CD4-positive, alpha-beta T cell treated with Interleukin-4 for 1 hour (primary cell): ENCODE measurements around the gene RIPOR2.
"Not testable (repeated sequence)": the region's sequence is repeated elsewhere in the genome, so short reads cannot be mapped to it uniquely, and the experiment has no call there.

Experiments
- DNase-seq, 2 donors: peaks; one replicate each; pipeline ENCODE4 v3.0.0-alpha.2; 2020 to 2022

The RIPOR2 gene

GRCh38 chr6:24757611-24758010 lies 178.1 kb downstream of the RIPOR2 start:
- DNase-seq: no peak

- no peak for DNase-seq
Measured at GRCh38 chr6:24755279-24755678, 180.5 kb downstream of the RIPOR2 start.

GRCh38 chr6:24754378-24754777 lies 181.4 kb downstream of the RIPOR2 start:
- not testable (repeated sequence) for DNase-seq
